AG04449 (cell line): ENCODE measurements around the gene AGFG1.

Experiments
- CTCF ChIA-PET: fragments of 350-600 bp; formaldehyde crosslinking; extraction: SDS; loops from one replicate; lab custom pipeline; 2021; ENCODE audit warnings: antibody characterized with exemption; lab: Yijun Ruan, JAX
- POLR2A ChIA-PET: fragments of 400-600, 350-600 bp; formaldehyde crosslinking; extraction: SDS; loops from one replicate; lab custom pipeline; 2020; ENCODE audit warnings: antibody characterized with exemption, inconsistent platforms; lab: Yijun Ruan, JAX
- DNase-seq: peaks from one replicate; pipeline ENCODE4 v3.0.0-alpha.2; 2010; ENCODE audit warnings: low read depth, low spot score
- H3K4me3 ChIP-seq: 2 replicates; pipeline ENCODE4 v1.5.1; 2011; ENCODE audit warnings: low read depth, mild to moderate bottlenecking, control low read depth, low read length
- TF ChIP-seq, protein P1 (sequence below): IDR thresholded peaks from one replicate; pipeline ENCODE4 v1.5.1; 2011; ENCODE audit warnings: mild to moderate bottlenecking, moderate library complexity, low read length, control low read depth, inconsistent platforms; ENCODE audit not compliant: insufficient read depth; ENCODE audit errors: missing control alignments

The AGFG1 gene

DNA sequence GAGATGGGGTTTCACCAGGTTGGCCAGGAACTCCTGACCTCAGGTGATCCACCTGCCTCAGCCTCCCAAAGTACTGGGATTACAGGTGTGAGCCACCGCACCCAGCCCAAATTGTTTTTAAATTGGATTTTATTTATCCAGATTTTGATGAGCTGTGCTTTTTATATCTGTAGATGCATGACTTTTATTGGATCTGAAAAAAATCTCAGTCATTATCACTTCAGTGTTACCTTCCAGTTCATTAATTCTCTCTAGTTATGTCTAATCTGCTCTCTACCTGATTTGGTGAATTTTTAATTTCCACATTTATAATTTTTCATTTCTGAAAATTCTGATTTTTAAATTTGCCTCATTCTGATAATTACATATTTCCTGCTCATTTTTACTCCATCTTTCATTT lies 13.5 kb downstream of the AGFG1 start:
- ChIA-PET CTCF (interaction anchor here (1.0 to 2.1 kb wide), 3 partner anchors 12 to 281 kb away, joined by 3 to 10 read pairs (median 4); no protein-coding TSS in a partner anchor), POLR2A (no interaction called here)
- no peak overlapping the region for H3K4me3 ChIP-seq
- DNase-seq: no peak
- TF ChIP-seq, protein P1, sequence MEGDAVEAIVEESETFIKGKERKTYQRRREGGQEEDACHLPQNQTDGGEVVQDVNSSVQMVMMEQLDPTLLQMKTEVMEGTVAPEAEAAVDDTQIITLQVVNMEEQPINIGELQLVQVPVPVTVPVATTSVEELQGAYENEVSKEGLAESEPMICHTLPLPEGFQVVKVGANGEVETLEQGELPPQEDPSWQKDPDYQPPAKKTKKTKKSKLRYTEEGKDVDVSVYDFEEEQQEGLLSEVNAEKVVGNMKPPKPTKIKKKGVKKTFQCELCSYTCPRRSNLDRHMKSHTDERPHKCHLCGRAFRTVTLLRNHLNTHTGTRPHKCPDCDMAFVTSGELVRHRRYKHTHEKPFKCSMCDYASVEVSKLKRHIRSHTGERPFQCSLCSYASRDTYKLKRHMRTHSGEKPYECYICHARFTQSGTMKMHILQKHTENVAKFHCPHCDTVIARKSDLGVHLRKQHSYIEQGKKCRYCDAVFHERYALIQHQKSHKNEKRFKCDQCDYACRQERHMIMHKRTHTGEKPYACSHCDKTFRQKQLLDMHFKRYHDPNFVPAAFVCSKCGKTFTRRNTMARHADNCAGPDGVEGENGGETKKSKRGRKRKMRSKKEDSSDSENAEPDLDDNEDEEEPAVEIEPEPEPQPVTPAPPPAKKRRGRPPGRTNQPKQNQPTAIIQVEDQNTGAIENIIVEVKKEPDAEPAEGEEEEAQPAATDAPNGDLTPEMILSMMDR: no peak

- no peak for DNase-seq
- POLR2A ChIA-PET: no interaction called here
- TF ChIP-seq, protein P1: no peak
- H3K4me3 ChIP-seq: no peak overlapping the region
- CTCF ChIA-PET: no interaction called here
These were observed 14.7 kb downstream of the AGFG1 start for GRCh38 chr2:227486688-227487087.

GRCh38 chr2:227488045-227488444 lies 16.1 kb downstream of the AGFG1 start:
- no peak overlapping the region for H3K4me3 ChIP-seq
- ChIA-PET CTCF (interaction anchor here (0.9 to 2.5 kb wide), 2 partner anchors 17 to 20 kb away, joined by 3 to 11 read pairs; no protein-coding TSS in a partner anchor), POLR2A (no interaction called here)
- DNase-seq: no peak
- TF ChIP-seq, protein P1: no peak

DNA sequence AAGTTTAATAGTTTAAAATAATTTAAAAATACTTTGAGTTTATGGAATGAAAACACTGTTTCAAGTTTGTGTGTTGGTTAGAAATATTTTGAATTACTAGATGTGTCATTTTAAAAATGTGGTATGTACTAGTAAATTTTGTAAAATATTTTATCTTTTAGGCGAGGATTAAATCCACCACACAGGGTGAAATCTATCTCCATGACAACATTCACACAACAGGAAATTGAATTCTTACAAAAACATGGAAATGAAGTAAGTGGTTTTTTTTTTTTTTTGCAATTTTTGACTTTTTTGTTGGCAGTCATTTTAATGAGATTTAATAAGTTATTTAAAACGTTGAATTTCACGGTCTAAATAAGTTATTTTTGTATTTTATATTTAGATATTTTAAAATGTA lies 19.4 kb downstream of the AGFG1 start:
- ChIA-PET CTCF (interaction anchor here (1.2 kb wide), 1 partner anchor 85 kb away, joined by 4 read pairs; no protein-coding TSS in a partner anchor), POLR2A (no interaction called here)
- H3K4me3 ChIP-seq: no peak overlapping the region
- no peak for DNase-seq
- TF ChIP-seq, protein P1: no peak

- ChIA-PET POLR2A (no interaction called here), CTCF (no interaction called here)
- DNase-seq: no peak
- TF ChIP-seq, protein P1: no peak
- no peak overlapping the region for H3K4me3 ChIP-seq
These were observed 21.6 kb downstream of the AGFG1 start for GRCh38 chr2:227493524-227493923.

GRCh38 chr2:227497158-227497557 lies 25.2 kb downstream of the AGFG1 start:
- DNase-seq: no peak
- CTCF ChIA-PET: interaction anchor here (1.0 to 1.3 kb wide), 3 partner anchors 17 to 364 kb away, joined by 3 to 4 read pairs (median 3); no protein-coding TSS in a partner anchor
- H3K4me3 ChIP-seq: no peak overlapping the region
- POLR2A ChIA-PET: no interaction called here
- TF ChIP-seq, protein P1: no peak
